ENCODE data around the gene ARHGAP18. TPM values are rescaled to one million over a fixed set of nuclear protein-coding genes. Genes with fewer than 3 reads are reported as not detected.

The ARHGAP18 gene
- total RNA-seq, 1 donor from 2014 or later: 60.8 TPM

GRCh38 chr6:129655334-129655733, 54.6 kb downstream of the ARHGAP18 start:
- Histone ChIP-seq H3K27ac (no peak overlapping the region), H3K9me3 (no peaks in the 10 kb centered on the region), H3K4me3 (no peak overlapping the region), H3K36me3 (no peaks in the 10 kb centered on the region), H3K4me1 (peaks cover 5% of the 10 kb centered on the region), H3K27me3 (no peaks in the 10 kb centered on the region)
- no peak for ATAC-seq
- no peak for DNase-seq
- intact Hi-C loops (cut with DNase I): no loop called here
- no peak for TF ChIP-seq CTCF (IDR thresholded peaks at IDR 0.05)

DNA sequence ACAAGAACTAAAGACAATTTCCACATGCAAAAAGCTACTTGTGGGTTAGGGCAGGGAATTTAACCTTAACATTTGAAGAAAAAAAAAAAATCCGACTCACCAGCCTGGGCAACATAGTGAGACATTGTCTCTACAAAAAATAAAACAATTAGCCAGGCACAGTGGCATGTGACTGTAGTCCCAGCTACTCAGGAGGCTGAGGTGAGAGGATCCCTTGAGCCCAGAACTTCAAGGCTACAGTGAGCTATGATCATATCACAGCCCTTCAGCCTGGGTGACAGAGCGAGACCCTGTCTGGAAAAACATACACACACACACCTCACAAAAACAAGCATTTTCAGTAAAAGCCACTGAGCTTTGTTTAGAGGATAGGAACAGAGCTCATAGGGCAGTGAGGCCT, 56.2 kb downstream of the ARHGAP18 start:
- Histone ChIP-seq H3K4me1 (peaks cover 5% of the 10 kb centered on the region), H3K27me3 (no peaks in the 10 kb centered on the region), H3K27ac (no peak overlapping the region), H3K4me3 (no peak overlapping the region), H3K9me3 (no peaks in the 10 kb centered on the region), H3K36me3 (no peaks in the 10 kb centered on the region)
- TF ChIP-seq CTCF (IDR thresholded peaks at IDR 0.05): no peak
- intact Hi-C loops (cut with DNase I): no loop called here
- DNase-seq (no peak), ATAC-seq (no peak)

DNA sequence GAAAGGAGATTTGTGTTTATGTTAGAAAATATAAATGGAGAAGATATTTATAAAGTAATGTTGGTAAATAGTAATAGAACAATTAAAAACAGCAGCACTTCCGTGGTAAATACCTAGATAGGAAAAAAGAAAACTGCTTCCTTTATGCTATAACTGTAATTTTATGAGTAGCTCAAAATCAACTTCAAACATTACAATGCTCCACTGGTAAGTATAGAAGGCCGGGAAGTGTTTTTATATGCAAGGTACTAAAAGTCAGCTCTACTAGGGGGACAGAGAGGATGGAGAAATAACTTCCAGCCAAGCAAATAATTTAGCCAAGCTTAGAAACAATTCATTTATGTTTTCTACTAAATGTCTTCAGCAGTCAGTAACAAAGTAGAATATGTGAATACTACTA, 56.7 kb downstream of the ARHGAP18 start:
- Histone ChIP-seq H3K27me3 (no peaks in the 10 kb centered on the region), H3K4me3 (no peak overlapping the region), H3K9me3 (no peaks in the 10 kb centered on the region), H3K27ac (no peak overlapping the region), H3K36me3 (no peaks in the 10 kb centered on the region), H3K4me1 (peaks cover 5% of the 10 kb centered on the region)
- ATAC-seq: no peak
- no peak for TF ChIP-seq CTCF (IDR thresholded peaks at IDR 0.05)
- DNase-seq: no peak
- intact Hi-C loops (cut with DNase I): no loop called here

DNA sequence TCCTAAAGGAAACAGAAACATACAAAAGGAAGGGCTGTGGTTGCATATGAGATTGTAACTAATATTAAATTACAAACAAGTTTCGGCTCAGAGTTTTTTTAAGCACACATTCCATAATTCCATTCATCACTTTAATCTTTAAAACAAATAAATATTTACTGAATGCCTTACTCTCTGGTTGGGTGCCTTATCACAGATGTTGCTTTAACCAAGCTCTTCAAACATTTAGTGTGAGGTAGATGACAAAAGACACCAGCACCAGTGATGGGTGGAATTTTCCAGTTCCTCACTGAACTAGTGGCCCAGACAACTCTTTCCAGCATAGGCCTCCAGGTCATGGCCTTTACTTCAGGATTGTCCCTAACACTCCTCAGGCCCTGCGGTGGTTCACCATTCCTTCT, 58.7 kb downstream of the ARHGAP18 start:
- intact Hi-C loops (cut with DNase I): no loop called here
- no peak for TF ChIP-seq CTCF (IDR thresholded peaks at IDR 0.05)
- Histone ChIP-seq H3K4me1 (peaks cover 5% of the 10 kb centered on the region), H3K4me3 (no peak overlapping the region), H3K27me3 (no peaks in the 10 kb centered on the region), H3K9me3 (no peaks in the 10 kb centered on the region), H3K36me3 (no peaks in the 10 kb centered on the region), H3K27ac (no peak overlapping the region)
- ATAC-seq (no peak), DNase-seq (no peak)

DNA sequence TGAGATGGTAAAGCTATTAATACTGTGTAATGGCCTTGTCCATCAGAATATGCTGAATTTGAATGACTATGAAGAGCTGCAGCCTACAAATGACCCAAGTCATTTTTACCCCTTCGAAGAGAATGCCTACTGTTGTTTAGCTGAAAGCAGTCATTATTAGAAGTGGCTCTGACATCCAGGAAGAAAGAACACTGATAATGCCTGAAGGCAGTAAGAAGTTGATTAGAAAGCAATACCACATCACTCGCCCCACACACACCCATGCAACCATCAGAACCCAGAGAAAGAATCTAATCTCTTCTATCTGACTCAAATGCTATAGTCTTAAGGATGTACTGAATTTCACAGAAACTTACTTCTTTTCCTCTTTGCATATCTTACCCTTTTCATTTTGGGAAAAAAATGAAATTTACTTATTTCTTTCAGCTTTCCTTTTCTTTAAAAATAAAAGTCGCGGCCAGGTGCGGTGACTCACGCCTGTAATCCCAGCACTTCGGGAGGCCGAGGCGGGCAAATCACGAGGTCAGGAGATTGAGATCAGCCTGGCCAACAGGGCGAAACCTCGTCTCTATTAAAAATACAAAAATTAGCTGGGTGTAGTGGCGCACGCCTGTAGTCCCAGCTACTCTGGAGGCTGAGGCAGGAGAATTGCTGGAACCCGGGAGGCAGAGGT, 61.0 kb downstream of the ARHGAP18 start:
- no peak for DNase-seq
- intact Hi-C loops (cut with DNase I): no loop called here
- Histone ChIP-seq H3K27me3 (no peaks in the 10 kb centered on the region), H3K27ac (no peak overlapping the region), H3K4me1 (peaks cover 29% of the 10 kb centered on the region), H3K9me3 (no peaks in the 10 kb centered on the region), H3K4me3 (no peak overlapping the region), H3K36me3 (no peaks in the 10 kb centered on the region)
- no peak for TF ChIP-seq CTCF (IDR thresholded peaks at IDR 0.05)
- no peak for ATAC-seq

GRCh38 chr6:129647044-129647443, 62.9 kb downstream of the ARHGAP18 start:
- intact Hi-C loops (cut with DNase I): no loop called here
- Histone ChIP-seq H3K4me3 (no peak overlapping the region), H3K27me3 (no peaks in the 10 kb centered on the region), H3K4me1 (peaks cover 35% of the 10 kb centered on the region), H3K27ac (no peak overlapping the region), H3K9me3 (no peaks in the 10 kb centered on the region), H3K36me3 (no peaks in the 10 kb centered on the region)
- ATAC-seq: no peak
- no peak for DNase-seq
- no peak for TF ChIP-seq CTCF (IDR thresholded peaks at IDR 0.05)
